AG08396 (cell line): ENCODE results near the gene GMPR2.
"Not testable (repeated sequence)": the region's sequence is repeated elsewhere in the genome, so short reads cannot be mapped to it uniquely, and the experiment has no call there.

Source experiments
- DNase-seq: peaks from one replicate; pipeline ENCODE4 v3.0.0; 2012; ENCODE audit warnings: low spot score, mixed read lengths

Gene GMPR2

DNA sequence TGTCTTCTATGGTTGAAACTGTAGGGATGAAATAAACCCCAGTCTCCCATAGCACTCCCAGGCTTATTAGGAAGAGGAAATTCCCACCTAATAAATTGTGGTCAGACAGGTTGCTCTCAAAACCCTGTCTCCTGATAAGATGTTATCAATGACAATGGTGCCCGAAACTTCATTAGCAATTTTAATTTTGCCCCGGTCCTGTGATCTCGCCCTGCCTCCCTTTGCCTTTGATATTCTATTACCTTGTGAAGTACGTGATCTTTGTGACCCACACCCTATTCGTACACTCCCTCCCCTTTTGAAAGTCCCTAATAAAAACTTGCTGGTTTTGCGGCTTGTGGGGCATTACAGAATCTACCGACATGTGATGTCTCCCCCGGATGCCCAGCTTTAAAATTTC, 30.2 kb upstream of the GMPR2 start:
- DNase-seq = not testable (repeated sequence)

DNA sequence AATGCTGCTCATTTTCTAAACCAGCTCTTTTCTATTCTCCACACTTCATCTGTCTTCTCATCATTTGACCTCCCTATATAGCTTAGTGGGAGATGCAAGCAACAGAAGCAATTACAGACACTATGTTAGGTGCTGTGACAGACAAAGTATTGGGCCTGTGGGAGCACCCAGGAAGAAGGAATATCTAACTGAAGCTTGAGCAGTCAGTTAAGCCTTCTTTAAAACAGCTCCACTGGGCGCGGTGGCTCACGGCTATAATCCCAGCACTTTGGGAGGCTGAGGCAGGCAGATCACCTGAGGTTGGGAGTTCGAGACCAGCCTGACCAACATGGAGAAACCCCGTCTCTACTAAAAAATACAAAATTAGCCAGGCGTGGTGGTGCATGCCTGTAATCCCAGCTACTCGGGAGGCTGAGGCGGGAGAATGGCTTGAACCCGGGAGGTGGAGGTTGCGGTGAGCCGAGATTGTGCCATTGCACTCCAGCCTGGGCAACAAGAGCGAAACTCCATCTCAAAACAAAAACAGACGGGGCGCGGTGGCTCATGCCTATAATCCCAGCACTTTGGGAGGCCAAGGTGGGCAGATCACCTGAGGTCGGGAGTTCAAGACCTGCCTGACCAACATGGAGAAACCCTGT, 29.4 kb upstream of the GMPR2 start:
- DNase-seq = not testable (repeated sequence)

DNA sequence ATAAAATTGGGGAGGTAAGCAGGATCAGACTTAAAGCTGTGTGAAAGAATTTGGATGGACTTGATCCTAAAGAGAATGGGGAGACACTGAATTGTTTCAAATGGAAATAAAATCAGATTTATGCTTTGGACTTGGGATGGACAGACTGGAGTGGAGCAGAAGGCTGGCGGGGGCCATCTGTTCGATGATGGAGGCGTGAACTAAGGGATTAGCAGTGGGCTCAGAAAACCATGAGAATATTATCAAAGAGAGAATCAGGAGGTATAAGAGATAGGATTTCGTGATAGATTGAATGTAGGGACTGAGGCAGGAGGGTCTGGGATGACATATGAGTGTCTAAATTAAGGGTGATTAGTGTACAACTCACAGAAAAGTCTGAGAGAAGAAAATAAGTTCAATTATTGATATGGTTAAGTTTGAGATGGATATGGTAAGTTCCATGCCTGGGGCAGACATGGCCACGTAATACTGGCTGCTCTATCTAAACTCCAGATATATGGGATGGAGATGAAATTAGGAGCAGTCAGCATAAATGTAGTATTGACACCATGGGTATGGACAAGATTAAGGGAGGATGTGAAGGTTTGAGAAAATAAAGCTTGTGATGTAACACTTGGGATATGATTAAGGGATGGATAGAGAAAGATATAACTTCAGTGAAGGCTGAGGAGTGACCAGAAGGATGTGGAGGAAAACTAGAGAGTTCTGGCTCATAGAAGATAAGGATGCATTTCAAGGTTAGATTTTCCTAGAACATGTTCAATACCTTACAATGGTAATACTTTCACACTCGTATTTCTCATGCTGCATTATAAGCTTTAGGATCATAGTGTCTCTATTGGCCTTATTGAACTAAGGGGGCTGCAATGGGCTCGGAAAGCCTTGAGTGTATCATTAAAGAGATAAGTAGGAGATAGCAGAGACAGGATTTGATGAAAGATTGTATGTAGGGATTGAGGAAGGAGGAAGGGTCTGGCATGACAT, 28.3 kb upstream of the GMPR2 start:
- DNase-seq = no peak

DNA sequence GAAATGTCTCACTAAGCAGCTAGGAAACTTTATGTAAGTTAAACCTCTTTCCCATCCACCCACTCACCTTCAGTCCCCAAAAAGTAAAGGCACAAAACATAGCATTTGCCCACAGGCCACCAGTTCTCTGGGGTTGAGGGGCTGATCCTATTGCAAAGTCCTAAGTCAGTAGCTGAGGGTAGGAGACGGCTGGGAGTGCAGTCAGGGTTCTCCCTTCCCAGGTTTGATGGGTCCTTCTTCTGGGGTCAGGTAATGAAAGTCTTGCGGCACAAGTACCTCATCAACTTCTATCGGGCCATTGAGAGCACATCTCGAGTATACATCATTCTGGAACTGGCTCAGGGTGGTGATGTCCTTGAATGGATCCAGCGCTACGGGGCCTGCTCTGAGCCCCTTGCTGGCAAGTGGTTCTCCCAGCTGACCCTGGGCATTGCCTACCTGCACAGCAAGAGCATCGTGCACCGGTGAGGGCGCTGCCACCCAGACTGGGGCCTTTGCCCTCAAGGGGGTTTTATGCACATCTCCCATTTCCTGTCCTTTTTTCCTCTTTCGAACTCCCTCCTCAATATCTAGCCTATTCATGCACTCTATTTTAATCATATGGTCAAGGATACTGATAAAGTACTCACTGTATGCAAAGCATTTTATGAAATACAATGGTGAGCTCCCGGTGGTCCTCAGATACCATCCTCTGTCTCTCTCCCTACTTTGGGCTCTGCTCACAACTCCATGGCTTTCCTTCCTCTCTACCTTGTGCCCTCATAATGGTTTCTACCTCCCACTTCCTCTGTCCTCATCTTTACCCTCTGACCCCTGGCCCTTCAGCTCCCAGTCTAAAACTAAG, 26.2 kb upstream of the GMPR2 start:
- no peak for DNase-seq

DNA sequence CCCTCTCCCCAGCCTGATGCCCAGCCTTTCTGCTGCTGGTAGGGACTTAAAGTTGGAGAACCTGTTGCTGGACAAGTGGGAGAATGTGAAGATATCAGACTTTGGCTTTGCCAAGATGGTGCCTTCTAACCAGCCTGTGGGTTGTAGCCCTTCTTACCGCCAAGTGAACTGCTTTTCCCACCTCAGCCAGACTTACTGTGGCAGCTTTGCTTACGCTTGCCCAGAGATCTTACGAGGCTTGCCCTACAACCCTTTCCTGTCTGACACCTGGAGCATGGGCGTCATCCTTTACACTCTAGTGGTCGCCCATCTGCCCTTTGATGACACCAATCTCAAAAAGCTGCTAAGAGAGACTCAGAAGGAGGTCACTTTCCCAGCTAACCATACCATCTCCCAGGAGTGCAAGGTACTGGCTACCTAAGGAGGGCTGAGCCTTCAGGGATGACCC, 25.6 kb upstream of the GMPR2 start:
- no peak for DNase-seq

DNA sequence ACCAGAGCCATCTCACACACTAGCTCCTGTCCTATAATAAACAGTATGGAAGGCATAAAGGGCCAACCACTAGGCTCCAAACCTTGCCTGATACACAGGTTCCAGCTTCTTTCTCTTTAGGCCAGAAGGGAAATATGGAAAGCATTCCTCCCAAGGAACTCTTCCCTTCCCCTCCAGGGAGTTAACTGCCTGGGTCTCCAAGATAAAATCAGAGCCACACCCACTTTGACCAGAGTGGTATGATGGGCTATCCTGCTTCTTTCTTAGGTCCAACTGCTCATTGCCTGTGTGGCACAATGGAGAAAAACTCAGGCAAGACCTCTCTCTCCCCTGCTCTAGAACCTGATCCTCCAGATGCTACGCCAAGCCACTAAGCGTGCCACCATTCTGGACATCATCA, 25.1 kb upstream of the GMPR2 start:
- DNase-seq = no peak

DNA sequence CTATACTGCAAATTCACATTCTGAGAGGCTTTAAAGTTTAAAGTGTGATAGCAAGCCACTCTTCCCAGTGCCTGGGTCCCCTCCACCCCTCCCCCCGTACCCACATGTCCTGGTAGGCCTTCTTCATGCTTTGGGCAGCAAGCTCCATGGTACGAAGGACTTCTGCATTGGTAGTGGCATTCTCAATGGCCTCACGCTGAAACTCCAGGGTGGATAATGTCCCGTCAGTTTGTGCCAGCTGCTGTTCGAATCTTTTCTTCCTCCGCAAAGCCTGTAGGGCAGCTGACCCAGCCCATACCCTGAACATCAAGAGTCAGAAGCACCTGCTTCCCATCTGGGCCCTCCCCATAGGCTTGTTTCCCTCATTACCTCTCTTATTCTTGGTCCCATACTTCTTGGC, 21.4 kb upstream of the GMPR2 start:
- DNase-seq = no peak

DNA sequence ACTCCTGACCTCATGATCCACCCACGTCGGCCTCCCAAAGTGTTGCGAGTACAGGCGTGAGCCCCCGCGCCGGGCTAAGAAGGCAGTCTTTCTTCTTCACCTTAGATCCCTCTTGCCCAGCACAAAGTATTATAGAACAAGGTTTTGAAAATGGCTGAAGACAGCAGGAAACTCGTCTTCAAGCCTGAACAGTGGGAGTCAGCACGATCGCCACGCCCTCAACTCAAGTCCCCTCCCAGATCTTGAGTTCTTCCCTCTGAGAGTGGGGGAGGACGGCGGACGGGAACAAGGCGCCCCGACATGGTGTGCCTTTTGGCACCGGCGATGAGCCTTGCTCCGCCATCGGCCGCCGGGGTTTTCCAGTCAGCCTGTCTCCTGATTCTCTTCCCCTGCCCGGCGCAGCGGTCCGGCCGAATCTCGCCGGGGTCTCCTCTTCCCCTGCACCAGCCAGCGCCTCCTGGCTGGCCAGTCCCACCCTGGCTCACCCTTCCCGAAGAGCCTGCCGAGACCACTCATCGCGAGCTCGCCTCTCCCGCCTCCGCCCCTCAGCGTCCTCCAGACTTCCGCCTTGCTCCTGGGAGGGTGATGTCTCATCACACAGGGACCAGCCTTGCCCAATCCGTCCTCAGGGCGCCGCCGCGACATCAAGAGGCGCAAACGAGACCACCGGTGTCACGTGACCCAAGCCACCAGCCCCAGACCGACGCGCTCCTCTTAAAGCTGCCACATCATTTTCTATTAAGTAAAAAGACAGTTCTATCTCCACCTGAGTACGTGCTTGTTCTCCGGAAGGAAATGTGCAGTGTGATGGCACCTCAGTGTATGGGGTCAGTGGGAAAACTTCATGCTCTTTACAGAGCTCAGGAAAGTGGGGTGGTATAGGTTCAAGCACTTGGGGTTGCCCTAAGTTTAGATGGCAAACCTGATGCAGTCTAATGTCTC, 19.5 kb upstream of the GMPR2 start, which contains the start of gene CHMP4A:
Gene CHMP4A, minus strand, starts transcription at position 565 of the 942 bp plus-strand sequence. Its CDS starts 49 bp downstream, at position 516.
- DNase-seq = peak; percentile 96

DNA sequence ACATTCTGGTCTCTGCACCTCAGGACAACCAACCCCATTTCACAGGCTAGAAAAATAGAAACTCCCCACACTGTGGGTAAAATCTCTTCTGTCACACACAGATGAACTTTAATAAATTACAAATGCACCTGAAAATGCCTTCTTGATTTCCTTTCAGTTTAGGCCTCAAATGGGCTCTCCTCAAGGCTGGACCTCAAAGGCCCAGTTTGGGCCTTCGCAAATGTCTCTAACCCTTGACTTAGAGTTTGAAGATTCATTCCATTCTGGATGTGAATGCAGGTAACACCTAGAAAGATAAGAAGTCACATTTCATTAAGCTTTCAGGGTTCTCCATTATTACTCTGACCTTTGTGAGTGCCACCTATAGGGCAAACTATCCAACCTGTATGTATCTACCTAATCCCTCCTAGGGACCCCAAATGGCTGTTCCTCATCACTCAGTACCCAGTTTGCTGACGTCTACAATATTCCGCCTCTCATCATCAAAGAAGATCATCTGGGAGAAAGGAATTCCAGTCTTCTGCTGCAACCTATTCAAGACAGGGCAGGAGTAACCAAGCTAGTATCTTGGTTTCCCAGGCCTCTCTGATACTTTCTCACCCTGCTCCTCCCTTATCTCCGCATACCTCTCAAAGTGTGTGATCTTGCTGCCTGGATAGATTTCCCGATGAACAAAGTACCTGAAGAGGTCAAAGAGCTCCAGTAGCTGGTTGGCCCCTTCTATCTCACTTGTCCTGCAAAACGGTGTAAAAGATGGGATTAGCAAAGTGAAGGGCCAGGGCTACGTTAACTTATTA, 18.7 kb upstream of the GMPR2 start:
- DNase-seq = no peak

DNA sequence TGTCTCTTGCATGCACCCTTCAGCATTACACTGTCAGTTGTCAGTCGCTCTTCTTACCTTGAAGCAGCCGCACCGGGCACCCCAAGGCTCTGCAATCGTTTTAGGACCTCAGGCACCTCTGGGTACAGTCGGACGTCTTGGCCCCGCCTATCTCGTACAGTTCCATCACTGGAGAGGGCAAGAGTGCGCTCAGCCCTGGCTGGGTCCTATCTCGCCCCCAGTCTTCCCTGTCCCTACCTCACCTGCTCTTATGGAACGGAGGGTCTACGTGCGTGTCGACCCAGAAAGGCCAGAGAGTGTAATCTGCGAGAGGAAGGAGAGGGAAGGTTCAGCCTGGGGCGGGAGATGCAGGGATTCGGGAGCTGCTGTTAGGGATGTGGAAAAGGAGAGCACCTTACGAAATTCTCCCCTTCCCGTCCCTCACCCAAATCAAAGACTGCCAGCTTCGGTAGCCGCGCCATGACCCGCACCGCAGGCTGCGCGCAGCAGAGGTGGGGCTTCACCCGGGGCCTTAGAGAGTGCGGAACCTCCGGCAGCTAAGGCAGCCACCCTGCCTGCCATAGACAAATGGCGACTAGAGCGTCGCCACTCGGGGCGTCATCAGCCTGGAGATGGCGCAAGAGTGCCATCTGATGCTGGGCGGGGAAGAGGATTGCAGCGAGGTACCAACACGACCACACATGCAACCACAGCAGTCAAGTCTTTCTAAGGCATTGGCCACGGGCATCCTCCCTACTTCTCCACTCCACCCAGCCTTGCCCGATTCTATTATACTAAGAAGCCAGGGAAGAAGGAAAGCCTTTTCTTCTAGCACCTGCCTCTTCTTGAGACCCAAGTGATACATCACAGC, 17.0 kb upstream of the GMPR2 start, which contains the start of gene MDP1:
Gene MDP1, minus strand, starts transcription at position 572 of the 850 bp plus-strand sequence. Its CDS starts 111 bp downstream, at position 461.
- peak; percentile 85 for DNase-seq

DNA sequence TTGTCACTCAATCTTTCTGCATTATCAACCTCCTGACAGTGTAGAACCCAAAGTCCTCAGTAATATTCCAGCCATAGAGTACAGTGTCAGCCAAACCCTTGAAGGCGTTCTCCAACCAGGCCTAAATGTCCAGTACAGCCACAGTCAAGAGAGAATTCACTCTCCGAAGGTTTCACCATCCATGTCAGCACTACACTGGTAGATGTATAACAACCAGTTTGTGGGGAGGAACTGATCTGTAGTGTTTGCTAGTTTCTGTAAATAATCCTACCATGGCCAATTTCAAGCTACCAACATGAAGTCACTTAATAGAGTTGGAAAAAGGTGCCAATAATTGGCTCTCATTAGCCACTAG, 16.4 kb upstream of the GMPR2 start:
- no peak for DNase-seq

DNA sequence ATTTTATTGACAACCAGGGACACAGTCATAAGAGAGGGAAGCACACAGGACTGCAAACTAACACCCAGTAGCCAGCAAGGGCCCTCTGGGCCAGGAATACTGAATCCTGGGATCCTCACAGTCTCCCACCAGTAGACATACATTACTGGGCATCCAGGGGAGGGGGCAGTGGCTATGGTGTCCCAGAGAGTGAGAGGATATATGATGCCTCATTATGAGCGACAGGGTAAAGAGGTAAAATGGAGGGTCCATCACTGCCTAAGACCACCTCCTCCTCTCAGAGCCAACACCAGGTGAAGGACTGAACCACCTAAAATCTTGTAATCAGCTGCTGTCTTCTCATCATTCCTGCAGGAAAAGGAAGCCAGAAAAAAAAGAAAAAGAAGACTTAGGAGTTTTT, 15.9 kb upstream of the GMPR2 start:
- DNase-seq = not testable (repeated sequence)

DNA sequence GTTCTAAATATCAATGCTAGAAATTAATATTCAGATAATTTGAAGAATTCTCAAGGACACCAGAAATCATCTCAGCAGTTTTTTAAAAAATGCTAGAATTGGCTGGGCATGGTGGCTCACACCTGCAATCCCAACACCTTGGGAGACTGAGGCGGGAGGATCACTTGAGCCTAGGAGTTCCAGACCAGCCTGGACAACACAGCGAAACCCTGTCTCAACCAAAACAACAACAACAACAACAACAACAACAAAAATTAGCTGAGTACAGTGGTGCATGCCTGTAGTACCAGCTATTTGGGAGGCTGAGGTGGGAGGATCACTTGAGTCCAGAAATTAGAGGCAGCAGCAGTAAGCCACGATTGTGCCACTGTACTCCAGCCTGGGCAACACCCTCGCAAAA, 13.6 kb upstream of the GMPR2 start:
- DNase-seq = no peak

DNA sequence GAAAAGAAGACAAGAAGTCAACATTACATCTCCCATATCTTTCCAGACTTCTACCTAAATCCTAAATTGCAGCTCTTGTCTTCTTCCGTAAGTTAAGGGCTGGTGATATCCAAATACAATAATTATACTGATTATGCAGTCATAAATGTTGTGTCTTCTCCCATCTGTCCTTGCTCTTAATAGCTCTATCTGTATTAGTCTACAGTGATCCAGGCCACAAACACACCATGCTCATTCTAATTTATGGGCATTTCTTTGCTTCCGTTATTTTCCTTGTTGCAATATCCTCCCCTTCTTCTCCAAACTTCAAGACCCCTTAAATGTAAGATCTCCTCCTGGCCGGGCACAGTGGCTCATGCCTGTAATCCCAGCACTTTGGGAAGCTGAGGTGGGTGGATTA, 13.2 kb upstream of the GMPR2 start:
- no peak for DNase-seq

DNA sequence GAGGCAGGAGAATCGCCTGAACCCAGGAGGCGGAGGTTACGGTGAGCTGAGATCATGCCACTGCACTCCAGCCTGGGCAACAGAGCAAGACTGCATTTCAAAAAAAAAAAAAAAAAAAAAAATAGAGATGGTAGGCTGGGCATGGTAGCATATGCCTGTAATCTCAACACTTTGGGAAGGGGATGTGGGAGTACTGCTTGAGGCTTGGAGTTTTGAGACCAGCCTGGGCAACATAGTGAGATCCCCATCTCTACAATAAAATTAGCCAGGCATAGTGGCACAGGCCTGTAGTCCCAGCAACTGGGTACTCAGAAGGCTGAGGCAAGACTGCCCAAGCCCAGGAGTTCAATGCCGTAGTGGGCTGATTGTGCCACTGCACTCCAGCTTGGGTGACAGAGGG, 9.7 kb upstream of the GMPR2 start:
- DNase-seq = not testable (repeated sequence)

DNA sequence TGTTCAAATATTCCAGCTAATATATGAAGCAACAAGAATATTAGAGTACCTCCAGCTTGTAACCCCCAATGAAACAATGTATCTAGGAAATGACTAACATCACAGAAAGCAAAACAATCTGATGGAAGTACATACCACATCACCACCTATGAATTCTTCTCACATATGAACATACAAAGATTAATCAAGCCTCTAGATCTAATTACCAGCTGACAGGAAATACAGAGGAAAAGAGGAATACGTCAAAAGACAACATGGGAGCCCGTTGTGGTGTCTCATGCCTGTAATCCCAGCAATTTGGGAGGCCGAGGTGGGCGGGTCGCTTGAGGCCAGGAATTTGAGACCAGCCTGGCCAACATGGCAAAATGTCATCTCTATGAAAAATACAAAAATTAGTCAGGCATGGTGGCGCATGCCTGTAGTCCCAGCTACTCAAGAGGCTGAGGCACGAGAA, 8.1 kb upstream of the GMPR2 start:
- DNase-seq = no peak

DNA sequence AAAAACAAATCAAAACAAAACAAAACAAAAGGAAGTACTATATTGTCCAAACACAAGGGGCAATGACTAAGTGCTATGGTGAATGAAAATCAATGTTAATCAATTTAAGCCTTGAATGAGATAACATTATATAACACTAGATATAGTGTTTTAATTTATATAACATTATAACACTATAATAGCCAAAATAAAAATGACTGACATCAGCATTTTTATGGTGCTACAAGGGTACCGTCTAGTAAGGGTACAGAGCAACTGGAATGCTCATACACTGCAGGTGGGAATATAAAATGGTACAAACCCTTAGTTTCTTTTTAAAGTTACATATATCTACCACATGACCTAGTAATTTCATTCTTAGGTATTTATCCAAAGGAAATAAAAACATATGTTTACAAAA, 6.3 kb upstream of the GMPR2 start:
- no peak for DNase-seq

DNA sequence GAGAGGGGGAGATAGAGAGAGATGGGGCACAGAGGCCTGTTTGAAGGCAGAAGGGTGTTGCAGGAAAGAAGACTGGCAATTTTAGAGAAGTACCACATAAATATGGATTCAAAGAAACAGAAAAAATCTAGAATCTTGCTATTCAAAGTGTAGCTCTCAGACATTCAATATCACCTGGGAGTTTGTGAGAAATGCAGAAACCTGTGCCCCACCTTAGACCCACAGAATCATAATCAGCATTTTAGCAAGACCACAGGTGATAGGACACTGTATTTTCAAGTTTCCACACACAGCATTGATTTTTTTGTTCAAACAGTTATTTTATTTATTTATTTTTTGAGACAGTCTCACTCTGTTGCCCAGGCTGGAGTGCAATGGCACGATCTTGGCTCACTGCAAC, 3.8 kb upstream of the GMPR2 start:
- no peak for DNase-seq
